Rectal smooth muscle tissue (tissue), 1 donor: ENCODE results near the gene THPO.
"Not testable (repeated sequence)": the region's sequence is repeated elsewhere in the genome, so short reads cannot be mapped to it uniquely, and the experiment has no call there.

Source experiments
- H3K27ac ChIP-seq: one replicate; pipeline ENCODE4 v1.7.0; 2013; ENCODE audit warnings: low read depth, low read length, inconsistent platforms
- H3K27me3 ChIP-seq: one replicate; pipeline ENCODE4 v1.7.0; 2013; ENCODE audit warnings: low read length; ENCODE audit not compliant: control insufficient read depth, insufficient read depth
- H3K36me3 ChIP-seq: one replicate; pipeline ENCODE4 v1.7.0; 2013; ENCODE audit warnings: low read length; ENCODE audit not compliant: control insufficient read depth, insufficient read depth
- H3K4me1 ChIP-seq: one replicate; pipeline ENCODE4 v1.7.0; 2013; ENCODE audit warnings: low read length; ENCODE audit not compliant: control insufficient read depth, insufficient read depth
- H3K4me3 ChIP-seq: one replicate; pipeline ENCODE4 v1.7.0; 2013; ENCODE audit warnings: low read length
- H3K9ac ChIP-seq: one replicate; pipeline ENCODE4 v1.7.0; 2013; ENCODE audit warnings: low read length

The THPO gene

DNA sequence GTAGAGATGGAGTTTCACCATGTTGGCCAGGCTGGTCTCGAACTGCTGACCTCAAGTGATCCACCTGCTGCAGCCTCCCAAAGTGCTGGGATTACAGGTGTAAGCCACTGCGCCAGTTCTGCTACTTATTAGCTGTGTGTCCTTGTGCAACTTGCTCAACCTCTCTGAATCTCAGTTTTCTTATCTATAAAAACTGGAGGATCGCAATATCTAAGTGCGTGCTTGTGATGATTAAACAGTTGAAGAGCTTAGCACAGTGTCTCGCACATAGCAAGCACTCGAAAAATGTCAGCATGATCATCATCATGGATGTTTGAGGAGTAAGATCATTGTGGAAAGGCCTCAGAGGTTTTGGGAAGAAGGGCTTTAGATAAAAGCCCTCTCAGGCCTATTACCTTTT lies 27.4 kb downstream of the THPO start:
- no peak overlapping the region for H3K9ac ChIP-seq
- no peaks in the 10 kb centered on the region for H3K27me3 ChIP-seq
- H3K27ac ChIP-seq: no peak overlapping the region
- H3K4me1 ChIP-seq: no peaks in the 10 kb centered on the region
- no peak overlapping the region for H3K4me3 ChIP-seq
- peaks cover 3% of the 10 kb centered on the region for H3K36me3 ChIP-seq

DNA sequence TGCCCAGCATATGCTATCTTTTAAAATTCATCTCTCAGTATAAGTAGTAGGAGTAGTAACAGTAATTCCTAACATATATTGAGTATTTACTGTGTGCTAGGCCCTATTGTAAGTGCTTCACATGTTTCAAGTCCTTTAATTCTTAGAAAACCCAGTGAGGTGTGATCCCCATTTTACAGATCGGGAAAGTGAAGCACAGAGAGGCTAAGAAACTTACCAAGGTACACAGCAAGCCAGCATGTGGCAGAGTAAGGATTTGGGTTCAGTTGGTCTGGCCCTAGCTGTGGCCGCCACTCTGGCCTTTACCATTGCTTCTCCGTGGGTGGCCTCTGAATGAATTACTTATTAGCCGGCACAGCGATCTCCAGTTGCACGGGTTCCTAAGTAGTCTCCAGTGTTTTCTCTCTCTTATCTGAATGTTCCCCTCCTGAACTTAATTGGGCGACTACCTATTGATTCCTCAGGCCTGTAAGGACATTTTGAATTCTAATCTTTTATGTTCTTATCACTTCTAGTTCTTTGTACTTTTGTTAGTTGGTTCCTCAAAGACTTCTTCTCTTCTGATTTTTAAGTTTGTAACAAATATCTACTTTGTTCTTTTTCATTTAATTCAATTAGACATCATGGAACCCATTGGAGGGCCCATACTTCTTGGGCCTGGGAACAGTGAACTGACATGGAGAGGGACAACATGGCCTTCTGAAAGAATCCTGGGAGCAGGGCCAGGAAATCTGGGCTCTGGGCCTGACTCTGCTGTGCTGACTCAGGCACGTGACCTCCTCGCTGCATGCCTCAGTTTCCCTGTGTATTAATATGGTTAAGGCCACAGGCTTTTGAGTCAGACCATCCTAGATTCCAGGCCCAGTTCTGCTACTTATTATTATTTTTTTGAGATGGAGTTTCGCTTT lies 28.2 kb downstream of the THPO start:
- Histone ChIP-seq H3K4me3 (no peak overlapping the region), H3K4me1 (no peaks in the 10 kb centered on the region), H3K36me3 (peaks cover 5% of the 10 kb centered on the region), H3K27ac (no peak overlapping the region), H3K27me3 (no peaks in the 10 kb centered on the region), H3K9ac (no peak overlapping the region)

DNA sequence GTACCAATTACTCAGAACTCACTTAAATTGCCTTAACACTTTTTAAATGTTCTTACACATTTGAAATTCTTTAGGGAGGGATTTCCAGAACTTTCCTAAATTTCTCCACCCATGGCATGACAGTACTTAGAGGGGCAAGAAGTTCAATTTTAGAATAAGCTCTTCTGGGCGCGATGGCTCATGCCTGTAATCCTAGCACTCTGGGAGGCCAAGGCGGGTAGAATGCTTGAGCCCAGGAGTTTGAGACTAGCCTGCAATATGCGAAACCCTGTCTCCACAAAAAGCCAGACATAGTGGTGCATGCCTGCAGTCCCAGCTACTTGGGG lies 30.0 kb downstream of the THPO start:
- H3K27me3 ChIP-seq: no peaks in the 10 kb centered on the region
- peaks cover 12% of the 10 kb centered on the region for H3K36me3 ChIP-seq
- H3K4me3 ChIP-seq: no peak overlapping the region
- no peak overlapping the region for H3K27ac ChIP-seq
- no peak overlapping the region for H3K9ac ChIP-seq
- no peaks in the 10 kb centered on the region for H3K4me1 ChIP-seq

DNA sequence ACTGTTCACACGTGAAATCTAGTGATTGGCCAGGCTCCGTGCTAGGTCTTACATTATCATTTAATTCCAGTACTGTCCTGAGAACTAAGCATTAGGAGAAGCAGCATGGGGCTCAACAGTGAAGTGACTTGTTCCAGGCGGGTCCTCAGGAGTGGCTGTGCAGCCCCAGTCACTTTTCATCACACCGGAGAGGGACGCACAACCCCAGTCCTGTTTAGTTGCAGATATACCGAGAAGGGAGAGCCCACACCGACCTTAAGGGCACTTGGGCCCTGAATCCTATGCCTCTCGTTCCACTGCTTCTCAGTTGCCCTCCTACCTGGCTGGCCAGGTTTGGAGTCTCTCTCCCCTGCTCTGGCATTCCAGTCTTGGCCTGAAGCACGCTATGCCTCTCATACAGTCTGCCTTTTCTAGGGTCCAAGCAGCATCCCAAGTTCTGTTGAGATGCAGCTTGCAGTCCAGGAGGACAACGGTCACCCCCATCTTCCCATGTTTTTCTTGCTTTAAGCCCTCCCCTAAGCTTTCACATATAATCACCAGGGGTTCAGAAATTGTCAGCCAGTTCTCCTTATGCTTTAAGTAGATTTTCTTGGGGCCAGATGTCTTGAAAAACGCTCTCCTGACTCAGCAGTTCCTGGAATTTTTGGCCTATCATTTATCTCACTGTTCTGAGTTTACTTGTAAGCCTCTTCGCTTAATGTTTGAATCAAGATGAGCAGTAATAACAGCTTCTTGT lies 30.5 kb downstream of the THPO start:
- Histone ChIP-seq H3K9ac (no peak overlapping the region), H3K27me3 (no peaks in the 10 kb centered on the region), H3K27ac (no peak overlapping the region), H3K36me3 (peaks cover 17% of the 10 kb centered on the region), H3K4me1 (no peaks in the 10 kb centered on the region), H3K4me3 (no peak overlapping the region)

DNA sequence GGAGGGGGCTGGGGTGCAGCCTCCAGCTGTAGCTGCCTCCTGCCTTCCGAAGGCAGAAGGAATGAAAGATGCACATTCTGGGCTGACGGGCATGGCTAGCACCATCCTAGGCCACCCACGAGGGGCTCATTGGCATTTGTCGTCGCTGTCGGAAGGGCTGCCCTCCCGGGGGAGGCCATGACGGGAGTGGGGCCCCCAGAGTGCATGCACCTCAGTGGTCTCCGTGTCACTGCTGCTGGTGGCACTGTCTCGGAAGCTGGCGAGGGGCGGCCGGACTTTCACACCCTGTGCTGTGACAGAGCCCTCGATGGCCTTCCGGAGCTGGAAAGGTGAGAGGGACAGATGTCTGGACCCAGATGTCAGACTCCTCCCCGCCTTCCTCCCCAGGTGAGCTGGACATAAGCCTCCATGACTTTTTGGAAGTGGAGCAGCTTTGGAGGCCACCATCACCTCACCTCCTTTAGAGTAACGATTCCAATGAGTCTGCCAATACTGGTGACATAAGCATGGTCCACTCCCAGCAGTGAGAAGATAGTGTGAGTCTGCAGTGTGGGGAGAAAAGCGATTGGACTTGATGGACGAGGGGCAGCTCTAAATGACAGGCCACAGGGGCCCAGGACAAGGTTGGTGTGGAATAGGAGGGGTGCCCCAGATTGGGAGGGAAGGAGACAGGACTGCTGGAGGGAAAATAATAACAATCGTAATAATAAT lies 31.4 kb downstream of the THPO start:
- Histone ChIP-seq H3K27ac (no peak overlapping the region), H3K4me3 (no peak overlapping the region), H3K27me3 (no peaks in the 10 kb centered on the region), H3K9ac (no peak overlapping the region), H3K4me1 (no peaks in the 10 kb centered on the region), H3K36me3 (peaks cover 22% of the 10 kb centered on the region)

DNA sequence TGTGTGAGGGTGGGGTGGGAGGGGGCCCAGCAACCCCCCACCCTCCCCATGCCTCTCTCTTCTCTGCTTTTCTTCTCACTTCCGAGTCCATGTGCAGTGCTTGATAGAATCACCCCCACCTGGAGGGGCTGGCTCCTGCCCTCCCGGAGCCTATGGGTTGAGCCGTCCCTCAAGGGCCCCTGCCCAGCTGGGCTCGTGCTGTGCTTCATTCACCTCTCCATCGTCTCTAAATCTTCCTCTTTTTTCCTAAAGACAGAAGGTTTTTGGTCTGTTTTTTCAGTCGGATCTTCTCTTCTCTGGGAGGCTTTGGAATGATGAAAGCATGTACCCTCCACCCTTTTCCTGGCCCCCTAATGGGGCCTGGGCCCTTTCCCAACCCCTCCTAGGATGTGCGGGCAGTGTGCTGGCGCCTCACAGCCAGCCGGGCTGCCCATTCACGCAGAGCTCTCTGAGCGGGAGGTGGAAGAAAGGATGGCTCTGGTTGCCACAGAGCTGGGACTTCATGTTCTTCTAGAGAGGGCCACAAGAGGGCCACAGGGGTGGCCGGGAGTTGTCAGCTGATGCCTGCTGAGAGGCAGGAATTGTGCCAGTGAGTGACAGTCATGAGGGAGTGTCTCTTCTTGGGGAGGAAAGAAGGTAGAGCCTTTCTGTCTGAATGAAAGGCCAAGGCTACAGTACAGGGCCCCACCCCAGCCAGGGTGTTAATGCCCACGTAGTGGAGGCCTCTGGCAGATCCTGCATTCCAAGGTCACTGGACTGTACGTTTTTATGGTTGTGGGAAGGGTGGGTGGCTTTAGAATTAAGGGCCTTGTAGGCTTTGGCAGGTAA lies 32.5 kb downstream of the THPO start:
- peaks cover 23% of the 10 kb centered on the region for H3K36me3 ChIP-seq
- H3K9ac ChIP-seq: no peak overlapping the region
- H3K27ac ChIP-seq: no peak overlapping the region
- no peaks in the 10 kb centered on the region for H3K27me3 ChIP-seq
- no peaks in the 10 kb centered on the region for H3K4me1 ChIP-seq
- no peak overlapping the region for H3K4me3 ChIP-seq

DNA sequence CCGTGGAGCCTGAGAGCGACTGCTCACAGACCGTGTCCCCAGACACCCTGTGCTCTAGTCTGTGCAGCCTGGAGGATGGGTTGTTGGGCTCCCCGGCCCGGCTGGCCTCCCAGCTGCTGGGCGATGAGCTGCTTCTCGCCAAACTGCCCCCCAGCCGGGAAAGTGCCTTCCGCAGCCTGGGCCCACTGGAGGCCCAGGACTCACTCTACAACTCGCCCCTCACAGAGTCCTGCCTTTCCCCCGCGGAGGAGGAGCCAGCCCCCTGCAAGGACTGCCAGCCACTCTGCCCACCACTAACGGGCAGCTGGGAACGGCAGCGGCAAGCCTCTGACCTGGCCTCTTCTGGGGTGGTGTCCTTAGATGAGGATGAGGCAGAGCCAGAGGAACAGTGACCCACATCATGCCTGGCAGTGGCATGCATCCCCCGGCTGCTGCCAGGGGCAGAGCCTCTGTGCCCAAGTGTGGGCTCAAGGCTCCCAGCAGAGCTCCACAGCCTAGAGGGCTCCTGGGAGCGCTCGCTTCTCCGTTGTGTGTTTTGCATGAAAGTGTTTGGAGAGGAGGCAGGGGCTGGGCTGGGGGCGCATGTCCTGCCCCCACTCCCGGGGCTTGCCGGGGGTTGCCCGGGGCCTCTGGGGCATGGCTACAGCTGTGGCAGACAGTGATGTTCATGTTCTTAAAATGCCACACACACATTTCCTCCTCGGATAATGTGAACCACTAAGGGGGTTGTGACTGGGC lies 33.3 kb downstream of the THPO start:
- H3K9ac ChIP-seq: no peak overlapping the region
- H3K27ac ChIP-seq: no peak overlapping the region
- H3K4me1 ChIP-seq: no peaks in the 10 kb centered on the region
- H3K36me3 ChIP-seq: peaks cover 23% of the 10 kb centered on the region
- H3K27me3 ChIP-seq: no peaks in the 10 kb centered on the region
- no peak overlapping the region for H3K4me3 ChIP-seq

DNA sequence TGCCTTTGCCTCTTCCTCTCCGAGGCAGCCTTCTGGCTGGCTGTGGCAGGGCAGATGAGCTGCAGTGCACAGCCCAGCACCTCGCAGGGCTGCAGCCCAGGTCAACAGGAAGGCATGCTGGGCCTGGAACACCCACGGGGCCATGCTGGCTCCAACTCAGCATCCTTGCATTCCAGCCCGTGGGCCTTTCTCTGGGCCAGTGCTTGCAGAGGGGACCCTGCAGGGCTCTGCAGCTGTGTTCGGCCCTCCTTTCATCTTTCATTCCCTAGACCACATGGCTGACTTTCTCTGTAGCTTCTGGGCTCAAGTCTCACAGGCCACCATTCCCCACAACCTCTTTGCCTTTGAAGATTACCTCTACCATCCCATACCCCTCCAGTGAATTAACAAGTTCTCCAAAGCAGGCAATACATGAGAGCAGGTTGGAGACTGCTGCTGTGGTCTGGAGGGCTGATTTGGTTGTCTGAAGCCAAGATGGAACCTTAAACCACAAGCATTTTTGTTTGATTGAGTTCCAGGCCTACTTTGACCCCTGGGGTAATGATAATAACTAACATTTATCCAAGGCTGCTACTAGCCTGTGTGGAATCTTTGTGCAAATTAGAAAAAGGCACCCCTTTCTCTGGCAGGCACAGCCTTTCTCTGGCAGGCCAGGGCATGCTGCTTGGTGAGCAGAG lies 34.7 kb downstream of the THPO start:
- Histone ChIP-seq H3K36me3 (peaks cover 23% of the 10 kb centered on the region), H3K27ac (no peak overlapping the region), H3K4me3 (no peak overlapping the region), H3K27me3 (no peaks in the 10 kb centered on the region), H3K9ac (no peak overlapping the region), H3K4me1 (peaks cover 7% of the 10 kb centered on the region)

DNA sequence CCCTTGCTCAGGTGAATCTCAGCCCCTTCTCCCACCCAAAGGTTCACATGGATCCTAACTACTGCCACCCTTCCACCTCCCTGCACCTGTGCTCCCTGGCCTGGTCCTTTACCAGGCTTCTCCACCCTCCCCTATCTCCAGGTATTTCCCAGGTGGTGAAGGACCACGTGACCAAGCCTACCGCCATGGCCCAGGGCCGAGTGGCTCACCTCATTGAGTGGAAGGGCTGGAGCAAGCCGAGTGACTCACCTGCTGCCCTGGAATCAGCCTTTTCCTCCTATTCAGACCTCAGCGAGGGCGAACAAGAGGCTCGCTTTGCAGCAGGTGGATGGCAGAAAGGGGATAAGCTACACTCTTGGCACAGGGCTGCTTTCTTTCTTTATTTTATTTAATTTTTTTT lies 36.1 kb downstream of the THPO start:
- peaks cover 21% of the 10 kb centered on the region for H3K4me1 ChIP-seq
- no peak overlapping the region for H3K4me3 ChIP-seq
- no peak overlapping the region for H3K27ac ChIP-seq

DNA sequence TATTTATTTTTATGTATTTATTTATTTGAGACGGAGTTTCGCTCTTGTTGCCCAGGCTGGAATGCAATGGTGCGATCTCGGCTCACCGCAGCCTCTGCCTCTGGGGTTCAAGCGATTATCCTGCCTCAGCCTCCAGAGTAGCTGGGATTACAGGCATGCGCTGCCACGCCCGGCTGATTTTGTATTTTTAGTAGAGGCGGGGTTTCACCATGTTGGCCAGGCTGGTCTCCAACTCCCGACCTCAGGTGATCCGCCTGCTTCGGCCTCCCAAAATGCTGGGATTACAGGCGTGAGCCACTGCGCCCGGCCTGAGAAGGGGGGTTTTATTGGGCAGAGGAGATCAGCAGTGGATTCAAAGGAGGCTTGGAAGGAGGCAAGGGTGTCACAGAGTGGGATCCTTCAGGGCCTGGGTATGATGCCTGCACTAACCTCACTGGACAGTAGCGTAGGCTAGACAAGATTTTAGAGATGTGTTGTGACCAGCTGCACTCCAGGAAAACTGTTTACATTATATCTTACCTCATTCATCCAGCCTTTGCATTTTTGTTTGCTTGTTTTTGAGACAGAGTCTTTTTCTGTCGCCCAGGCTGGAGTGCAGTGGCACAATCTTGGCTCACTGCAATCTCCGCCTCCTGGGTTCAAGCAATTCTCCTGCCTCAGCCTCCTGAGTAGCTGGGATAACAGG lies 38.4 kb downstream of the THPO start:
- Histone ChIP-seq H3K4me1 (peaks cover 27% of the 10 kb centered on the region), H3K27ac (peak overlapping the region; percentile 95), H3K36me3 (peaks cover 17% of the 10 kb centered on the region)
- not testable (repeated sequence) for H3K4me3 ChIP-seq, H3K9ac ChIP-seq, H3K27me3 ChIP-seq

More for the DNA sequence above, 36.1 kb downstream of the THPO start:
- Histone ChIP-seq H3K9ac (no peak overlapping the region), H3K36me3 (peaks cover 23% of the 10 kb centered on the region), H3K27me3 (no peaks in the 10 kb centered on the region)

DNA sequence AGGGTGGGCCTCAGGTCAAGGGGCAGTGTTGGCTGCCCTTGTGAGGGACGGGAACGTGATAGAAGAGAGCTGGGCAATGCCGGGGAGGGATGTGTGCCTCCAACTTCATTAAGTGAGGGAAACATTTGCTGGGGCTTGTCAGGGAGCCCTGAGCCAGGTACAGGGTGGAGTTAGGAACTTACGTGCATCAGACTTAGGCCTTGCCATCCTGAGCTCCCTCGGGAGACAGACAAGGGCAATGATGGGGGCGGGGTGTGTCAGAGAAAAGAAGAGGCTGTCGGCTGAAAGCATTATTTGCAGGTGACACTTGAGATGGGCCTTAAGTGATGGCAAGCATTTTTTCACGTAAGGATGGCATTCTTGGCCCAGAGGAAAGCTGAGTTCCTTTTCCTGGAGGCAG lies 39.0 kb downstream of the THPO start:
- H3K9ac ChIP-seq: peak overlapping the region; percentile 38
- H3K4me3 ChIP-seq: peak overlapping the region; percentile 64
- no peaks in the 10 kb centered on the region for H3K27me3 ChIP-seq
- H3K36me3 ChIP-seq: peaks cover 23% of the 10 kb centered on the region
- H3K4me1 ChIP-seq: peaks cover 27% of the 10 kb centered on the region
- H3K27ac ChIP-seq: peak overlapping the region; percentile 95
